ENCODE results near the gene FASTKD2.

The FASTKD2 gene

GRCh38 chr2:206728277-206729199, 36.9 kb upstream of the FASTKD2 start:
- in situ Hi-C loops (cut with MboI; ENCODE audit: low sequenced_read_pairs, unreplicated experiment), result no loop called here
- DNase-seq (ENCODE audit: low spot score), result no peak
- TF ChIP-seq CTCF (IDR thresholded peaks at IDR 0.05; ENCODE audit: borderline replicate concordance, control extremely low read depth, extremely low read depth, insufficient read depth, missing control alignments), result no peak

- no peak for DNase-seq (ENCODE audit: low spot score)
- no peak for TF ChIP-seq CTCF (IDR thresholded peaks at IDR 0.05; ENCODE audit: borderline replicate concordance, control extremely low read depth, extremely low read depth, insufficient read depth, missing control alignments)
- in situ Hi-C loops (cut with MboI; ENCODE audit: low sequenced_read_pairs, unreplicated experiment), result no loop called here
Observed at GRCh38 chr2:206733341-206733740, 32.1 kb upstream of the FASTKD2 start.

GRCh38 chr2:206736935-206737334, 28.5 kb upstream of the FASTKD2 start:
- no peak for DNase-seq (ENCODE audit: low spot score)
- no peak for TF ChIP-seq CTCF (IDR thresholded peaks at IDR 0.05; ENCODE audit: borderline replicate concordance, control extremely low read depth, extremely low read depth, insufficient read depth, missing control alignments)
- in situ Hi-C loops (cut with MboI; ENCODE audit: low sequenced_read_pairs, unreplicated experiment), result no loop called here

GRCh38 chr2:206739271-206739670, 26.1 kb upstream of the FASTKD2 start:
- in situ Hi-C loops (cut with MboI; ENCODE audit: low sequenced_read_pairs, unreplicated experiment), result no loop called here
- no peak for TF ChIP-seq CTCF (IDR thresholded peaks at IDR 0.05; ENCODE audit: borderline replicate concordance, control extremely low read depth, extremely low read depth, insufficient read depth, missing control alignments)
- no peak for DNase-seq (ENCODE audit: low spot score)

- TF ChIP-seq CTCF (IDR thresholded peaks at IDR 0.05; ENCODE audit: borderline replicate concordance, control extremely low read depth, extremely low read depth, insufficient read depth, missing control alignments), result no peak
- in situ Hi-C loops (cut with MboI; ENCODE audit: low sequenced_read_pairs, unreplicated experiment), result no loop called here
- DNase-seq (ENCODE audit: low spot score), result no peak
Observed at GRCh38 chr2:206740800-206741199, 24.6 kb upstream of the FASTKD2 start.

- no peak for TF ChIP-seq CTCF (IDR thresholded peaks at IDR 0.05; ENCODE audit: borderline replicate concordance, control extremely low read depth, extremely low read depth, insufficient read depth, missing control alignments)
- DNase-seq (ENCODE audit: low spot score), result no peak
- in situ Hi-C loops (cut with MboI; ENCODE audit: low sequenced_read_pairs, unreplicated experiment), result no loop called here
Observed at GRCh38 chr2:206756816-206757215, 8.6 kb upstream of the FASTKD2 start.
